GM18526 (cell line): Measurements from ENCODE around the gene TRIM9.

Source experiments
- POLR2A ChIP-seq: IDR thresholded peaks from 3 replicates; pipeline ENCODE4 v1.6.1; 2011; ENCODE audit not compliant: insufficient read length; ENCODE audit errors: extremely low read depth

The TRIM9 gene

DNA sequence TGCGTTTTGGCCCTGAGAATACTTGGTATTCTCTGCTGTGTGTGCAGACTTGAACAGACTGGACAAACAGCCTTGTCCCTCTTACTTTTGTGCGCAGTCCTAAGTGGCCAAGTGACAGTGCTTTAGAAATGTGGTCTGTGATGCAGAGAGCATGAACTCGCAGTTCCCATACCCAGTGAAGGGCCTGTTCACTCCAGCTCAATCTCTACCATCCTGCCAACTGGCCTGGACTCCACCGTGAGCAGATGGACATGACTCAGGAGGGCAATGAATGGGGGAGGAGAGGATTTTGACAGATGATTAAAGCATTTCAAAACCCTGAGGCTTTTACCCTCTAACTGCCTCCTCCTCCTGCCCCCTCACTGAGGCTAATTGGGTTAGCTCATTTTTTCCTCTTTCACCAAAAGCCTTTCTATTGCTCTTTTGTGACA lies 88.1 kb downstream of the TRIM9 start:
- no peak for TF ChIP-seq POLR2A

GRCh38 chr14:51006324-51006723 lies 88.6 kb downstream of the TRIM9 start:
- TF ChIP-seq POLR2A = no peak

DNA sequence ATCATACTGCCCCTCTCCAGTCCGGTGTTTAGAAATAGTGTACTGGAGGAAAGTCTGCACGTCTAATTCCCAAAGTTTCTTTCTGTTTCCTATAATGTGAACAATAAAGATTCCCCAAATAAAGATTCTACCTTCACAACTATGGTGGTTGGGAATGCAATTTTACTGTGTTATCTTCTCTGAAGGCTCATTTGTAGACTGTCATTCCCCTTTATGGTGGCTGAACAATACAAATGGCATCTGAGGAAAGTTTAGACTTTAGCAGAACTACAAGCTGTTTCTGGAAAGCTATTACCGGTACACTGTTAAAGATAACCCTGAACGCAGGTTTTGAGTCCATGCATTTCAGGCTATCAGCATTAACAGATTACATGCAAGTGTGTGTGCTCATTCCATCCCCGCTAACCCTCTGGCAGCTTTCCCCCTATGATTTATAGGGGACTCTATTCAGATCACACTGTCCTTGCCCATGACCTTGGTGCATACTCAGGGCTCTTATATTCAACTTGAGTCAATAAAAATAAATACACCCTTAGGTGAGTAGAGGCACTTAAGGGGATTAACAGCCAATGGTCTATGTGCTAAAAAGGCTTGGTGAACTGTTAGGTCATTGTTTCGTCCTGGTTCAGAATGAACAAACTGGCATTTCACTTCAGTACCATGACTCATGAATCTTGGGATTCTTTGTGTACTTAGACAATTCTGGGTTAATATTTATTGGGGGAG lies 89.9 kb downstream of the TRIM9 start:
- TF ChIP-seq POLR2A = no peak

DNA sequence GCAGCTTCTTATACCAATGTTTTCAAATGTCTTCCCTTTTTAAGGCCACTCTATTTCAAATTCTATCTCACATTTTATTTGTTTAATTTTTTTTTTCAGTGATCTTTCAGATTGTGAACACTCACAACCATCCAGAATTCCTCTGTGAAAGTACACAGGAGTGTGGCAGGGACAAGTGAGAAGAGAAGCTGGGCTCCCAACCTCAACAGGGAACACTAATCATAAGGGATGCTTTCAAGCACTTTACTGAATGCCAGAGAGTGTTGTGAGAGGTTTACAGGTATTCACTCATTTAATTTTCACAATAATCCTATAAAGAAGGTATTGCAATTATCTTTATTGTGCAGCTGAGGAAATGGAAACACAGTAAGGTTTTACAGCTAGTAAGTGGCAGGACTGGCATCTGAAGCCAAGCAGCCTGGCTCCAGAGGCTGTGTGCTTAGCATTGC lies 90.5 kb downstream of the TRIM9 start:
- no peak for TF ChIP-seq POLR2A

- TF ChIP-seq POLR2A = no peak
Measured at GRCh38 chr14:51002406-51002999, 92.4 kb downstream of the TRIM9 start.

- TF ChIP-seq POLR2A = no peak
Measured at GRCh38 chr14:51000566-51000965, 94.3 kb downstream of the TRIM9 start.

- no peak for TF ChIP-seq POLR2A
Measured at GRCh38 chr14:50999726-51000125, 95.2 kb downstream of the TRIM9 start.

DNA sequence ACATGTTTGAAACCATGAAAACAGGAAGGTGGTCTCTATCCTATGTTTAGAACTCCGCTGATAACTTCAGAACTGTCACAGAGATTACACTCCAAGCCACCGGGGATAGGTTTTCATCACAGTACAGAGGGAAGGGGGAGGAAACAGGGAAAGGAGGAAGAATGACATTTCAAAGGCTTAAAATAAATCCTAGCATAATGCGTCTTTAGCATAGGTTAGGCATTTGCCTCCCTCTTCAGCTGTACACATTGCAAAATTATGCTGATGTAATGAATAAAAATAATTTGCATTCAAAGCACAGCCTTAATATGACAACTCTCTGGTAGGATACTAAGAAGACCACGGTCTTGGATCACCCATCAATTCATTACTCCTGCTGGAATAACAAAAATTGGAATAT lies 96.3 kb downstream of the TRIM9 start:
- no peak for TF ChIP-seq POLR2A

DNA sequence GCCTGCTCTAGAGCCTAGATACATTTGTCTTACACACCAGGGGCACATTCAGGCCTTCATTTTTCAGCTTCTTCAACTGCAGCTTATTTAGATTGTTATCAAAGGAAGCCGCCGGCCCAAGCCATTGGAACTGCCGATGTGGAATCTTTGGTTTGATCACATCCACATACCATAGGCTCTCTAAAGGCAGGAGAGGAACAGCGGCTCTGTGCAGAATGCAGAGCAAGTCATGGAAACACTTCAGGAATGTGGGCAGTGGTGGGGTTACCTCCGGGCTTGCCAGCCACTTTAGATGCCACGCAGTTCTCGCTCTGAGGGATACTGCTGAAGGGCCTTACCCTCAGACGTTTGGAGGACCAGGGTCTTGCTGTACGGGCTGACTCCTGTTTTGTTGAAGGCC lies 97.2 kb downstream of the TRIM9 start:
- no peak for TF ChIP-seq POLR2A

DNA sequence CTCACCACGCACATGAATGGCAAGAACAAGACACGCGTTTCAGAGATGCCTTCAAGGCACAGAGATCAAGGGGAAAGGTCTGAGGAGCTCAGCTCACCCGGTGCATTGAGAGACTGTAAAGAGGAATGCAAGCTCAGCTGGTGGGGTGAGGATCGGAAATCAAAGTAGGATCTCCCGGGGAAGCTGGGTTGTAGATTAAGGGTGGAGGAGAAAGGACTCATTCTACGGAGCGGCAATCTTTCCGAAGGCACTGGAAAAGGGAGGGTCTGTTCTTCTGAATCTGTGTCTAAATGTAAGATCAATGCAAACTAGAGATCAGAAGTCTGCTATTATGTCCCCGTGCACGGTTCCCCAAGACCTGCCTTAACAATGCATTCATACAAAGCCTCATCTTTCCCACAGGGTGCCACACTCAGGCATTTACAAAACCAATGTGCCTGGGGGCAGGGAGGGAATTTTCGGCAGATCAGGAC lies 109.0 kb downstream of the TRIM9 start:
- no peak for TF ChIP-seq POLR2A

- TF ChIP-seq POLR2A = no peak
Measured at GRCh38 chr14:50985124-50985858, 109.6 kb downstream of the TRIM9 start.

DNA sequence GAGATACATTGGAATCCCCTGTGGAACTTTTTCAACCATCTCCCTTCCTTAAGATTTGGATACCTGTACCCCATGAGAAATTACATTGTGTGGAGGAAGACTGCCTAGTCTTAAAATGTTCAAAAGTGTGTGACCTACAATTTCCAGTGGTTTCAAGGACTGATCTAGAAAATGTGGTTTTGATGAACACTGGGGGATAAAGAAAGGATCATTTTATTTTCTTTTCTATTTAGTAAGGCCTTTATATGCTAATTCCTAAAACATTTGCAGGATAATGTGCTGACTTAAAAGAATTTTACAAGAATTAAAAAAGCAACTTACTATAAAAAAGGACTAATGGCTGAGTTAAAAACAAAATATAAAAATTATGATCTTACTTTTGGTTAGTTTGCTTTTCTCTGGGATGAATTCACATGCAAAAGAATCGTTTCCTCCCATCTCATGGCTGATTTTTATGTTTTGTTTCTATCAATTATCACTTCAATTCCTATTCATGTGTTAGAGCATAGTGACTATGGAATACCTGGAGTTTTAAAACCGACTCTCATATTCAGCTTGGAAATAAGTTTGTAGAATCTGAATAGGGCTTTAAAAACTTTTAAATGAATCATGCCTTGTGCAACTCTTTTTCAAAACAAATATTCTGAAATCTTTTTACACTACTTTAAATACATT lies 110.7 kb downstream of the TRIM9 start:
- TF ChIP-seq POLR2A = no peak

GRCh38 chr14:50979941-50980850 lies 114.7 kb downstream of the TRIM9 start:
- no peak for TF ChIP-seq POLR2A

- TF ChIP-seq POLR2A = no peak
Measured at GRCh38 chr14:50978888-50979287, 116.0 kb downstream of the TRIM9 start.

- TF ChIP-seq POLR2A = no peak
Measured at GRCh38 chr14:50978529-50978871, 116.4 kb downstream of the TRIM9 start.
